HepG2 (cell line): ENCODE measurements around the gene DIS3L2. TPM values are rescaled to one million over a fixed set of nuclear protein-coding genes. Genes with fewer than 3 reads are reported as not detected.

ENCODE experiments used
- AGO2 ChIP-seq: fragments of 200-400 bp; formaldehyde crosslinking; optimal IDR thresholded peaks from 2 replicates; pipeline ENCODE3; 2017; ENCODE audit warnings: mild to moderate bottlenecking, low read depth, low read length, moderate library complexity
- HMGA1 ChIP-seq: sonication (generic); formaldehyde crosslinking; conservative IDR thresholded peaks from 2 replicates; pipeline ENCODE4 v1.4.0; 2020; ENCODE audit warnings: missing genetic modification reagents
- MAFG ChIP-seq: sonication (generic); formaldehyde crosslinking; IDR thresholded peaks from 2 replicates; pipeline ENCODE4 v1.5.1; 2020; ENCODE audit warnings: mild to moderate bottlenecking, missing genetic modification reagents
- MED13 ChIP-seq: sonication (generic); formaldehyde crosslinking; IDR thresholded peaks from 2 replicates; pipeline ENCODE4 v1.5.0; 2020; ENCODE audit warnings: missing genetic modification reagents
- MXD1 ChIP-seq: sonication (generic); formaldehyde crosslinking; IDR thresholded peaks from 2 replicates; pipeline ENCODE4 v1.4.0; 2020; ENCODE audit warnings: mild to moderate bottlenecking, missing genetic modification reagents
- NFYC ChIP-seq: IDR thresholded peaks from 2 replicates; pipeline ENCODE4 v1.6.1; 2016; ENCODE audit warnings: missing genetic modification reagents, missing compliant biosample characterization
- TGIF2 ChIP-seq: IDR thresholded peaks from 2 replicates; pipeline ENCODE4 v1.6.1; 2016; ENCODE audit warnings: control low read depth, missing compliant biosample characterization
- ZFP36L1 ChIP-seq: sonication (generic); formaldehyde crosslinking; IDR thresholded peaks from 2 replicates; pipeline ENCODE4 v1.8.0; 2022; ENCODE audit warnings: mild to moderate bottlenecking, missing genetic modification reagents, moderate library complexity
- ZNF256 ChIP-seq: sonication (generic); formaldehyde crosslinking; conservative IDR thresholded peaks from 2 replicates; pipeline ENCODE4 v1.4.0; 2020; ENCODE audit warnings: missing genetic modification reagents
- ZNF749 ChIP-seq: sonication (generic); formaldehyde crosslinking; IDR thresholded peaks from 2 replicates; pipeline ENCODE4 v1.8.0; 2022; ENCODE audit warnings: mild to moderate bottlenecking, missing genetic modification reagents, moderate library complexity, borderline replicate concordance
- polyA plus RNA-seq, 8 experiments: library from polyadenylated mRNA; depleted of rRNA in 3 of 8; stranded (reverse) in 7 of 8; unstranded in 1 of 8; fragments of >200 nt; fragmentation: Illumina TruSeq in 4 of 8; extraction: Trizol in 4 of 8; gene quantifications; 2 replicates each; pipeline versions ENCODE4 v1.2.1 to v1.2.3, GENCODE V29; 2011 to 2016; ENCODE audit warnings: low read depth in 4 of 8, missing spikeins in 1 of 8, mixed read lengths in 1 of 8; ENCODE audit not compliant: insufficient read depth in 1 of 8
- total RNA-seq, 5 experiments: library from RNA; depleted of rRNA; stranded (reverse); fragments of >200 nt; fragmentation: Illumina TruSeq; extraction: Trizol; gene quantifications; 2 replicates each; pipeline ENCODE4 v1.2.3, GENCODE V29; 2016; ENCODE audit warnings: low read depth in 1 of 5
- TF ChIP-seq, protein P1 (sequence below): sonication (generic); formaldehyde crosslinking; IDR thresholded peaks from 2 replicates; pipeline ENCODE4 v1.8.0; 2022; ENCODE audit warnings: mild to moderate bottlenecking, missing genetic modification reagents
- TF ChIP-seq, protein P2 (sequence below): sonication (generic); formaldehyde crosslinking; conservative IDR thresholded peaks from 2 replicates; pipeline ENCODE4 v1.8.0; 2022; ENCODE audit warnings: low read depth, missing genetic modification reagents

DIS3L2 gene
- total and polyA plus RNA-seq, 2 of the 13 experiments (the other 11 are each of a cell fraction or from before 2014, with no cell fraction given), result 7.0 to 23.9 TPM

- TF ChIP-seq MAFG (CRISPR knock-in tag) (no peak), NFYC (CRISPR knock-in tag) (no peak), HMGA1 (CRISPR knock-in tag) (no peak), ZFP36L1 (no peak), ZNF256 (CRISPR knock-in tag) (no peak), AGO2 (no peak), MXD1 (CRISPR knock-in tag) (no peak), MED13 (CRISPR knock-in tag) (no peak), TGIF2 (no peak), ZNF749 (CRISPR knock-in tag) (no peak)
- TF ChIP-seq, protein P1, sequence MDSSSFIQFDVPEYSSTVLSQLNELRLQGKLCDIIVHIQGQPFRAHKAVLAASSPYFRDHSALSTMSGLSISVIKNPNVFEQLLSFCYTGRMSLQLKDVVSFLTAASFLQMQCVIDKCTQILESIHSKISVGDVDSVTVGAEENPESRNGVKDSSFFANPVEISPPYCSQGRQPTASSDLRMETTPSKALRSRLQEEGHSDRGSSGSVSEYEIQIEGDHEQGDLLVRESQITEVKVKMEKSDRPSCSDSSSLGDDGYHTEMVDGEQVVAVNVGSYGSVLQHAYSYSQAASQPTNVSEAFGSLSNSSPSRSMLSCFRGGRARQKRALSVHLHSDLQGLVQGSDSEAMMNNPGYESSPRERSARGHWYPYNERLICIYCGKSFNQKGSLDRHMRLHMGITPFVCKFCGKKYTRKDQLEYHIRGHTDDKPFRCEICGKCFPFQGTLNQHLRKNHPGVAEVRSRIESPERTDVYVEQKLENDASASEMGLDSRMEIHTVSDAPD (CRISPR knock-in tag), result no peak
- TF ChIP-seq, protein P2, sequence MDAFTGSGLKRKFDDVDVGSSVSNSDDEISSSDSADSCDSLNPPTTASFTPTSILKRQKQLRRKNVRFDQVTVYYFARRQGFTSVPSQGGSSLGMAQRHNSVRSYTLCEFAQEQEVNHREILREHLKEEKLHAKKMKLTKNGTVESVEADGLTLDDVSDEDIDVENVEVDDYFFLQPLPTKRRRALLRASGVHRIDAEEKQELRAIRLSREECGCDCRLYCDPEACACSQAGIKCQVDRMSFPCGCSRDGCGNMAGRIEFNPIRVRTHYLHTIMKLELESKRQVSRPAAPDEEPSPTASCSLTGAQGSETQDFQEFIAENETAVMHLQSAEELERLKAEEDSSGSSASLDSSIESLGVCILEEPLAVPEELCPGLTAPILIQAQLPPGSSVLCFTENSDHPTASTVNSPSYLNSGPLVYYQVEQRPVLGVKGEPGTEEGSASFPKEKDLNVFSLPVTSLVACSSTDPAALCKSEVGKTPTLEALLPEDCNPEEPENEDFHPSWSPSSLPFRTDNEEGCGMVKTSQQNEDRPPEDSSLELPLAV (CRISPR knock-in tag), result no peak
- TF ChIP-seq, all 625 proteins: peak for 0
Observed at GRCh38 chr2:232061265-232061664, 99.8 kb downstream of the DIS3L2 start (continued).
